ENCODE results near the gene RLN2.

RLN2 gene

GRCh38 chr9:5269249-5269715 lies 35.2 kb downstream of the RLN2 start:
- DNase-seq (ENCODE audit: low read depth), result no peak

GRCh38 chr9:5265939-5266338 lies 38.6 kb downstream of the RLN2 start:
- no peak for DNase-seq (ENCODE audit: low read depth)

DNA sequence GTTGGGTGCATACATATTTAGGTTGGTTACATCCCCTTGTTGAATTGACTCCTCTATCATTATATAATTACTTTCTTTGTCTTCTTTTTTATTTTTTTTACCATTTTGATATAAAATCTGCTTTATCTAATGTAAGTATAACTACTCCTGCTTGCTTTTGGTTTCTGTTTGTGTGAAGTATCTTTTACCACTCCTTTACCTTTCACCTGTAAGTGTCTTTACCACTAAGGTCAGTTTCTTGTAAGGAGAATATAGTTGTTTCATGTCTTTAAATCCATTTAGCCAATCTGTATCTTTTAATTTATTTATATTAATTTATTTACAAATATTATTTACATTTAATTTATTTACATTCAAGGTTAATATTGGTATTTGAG lies 40.3 kb downstream of the RLN2 start:
- no peak for DNase-seq (ENCODE audit: low read depth)

DNA sequence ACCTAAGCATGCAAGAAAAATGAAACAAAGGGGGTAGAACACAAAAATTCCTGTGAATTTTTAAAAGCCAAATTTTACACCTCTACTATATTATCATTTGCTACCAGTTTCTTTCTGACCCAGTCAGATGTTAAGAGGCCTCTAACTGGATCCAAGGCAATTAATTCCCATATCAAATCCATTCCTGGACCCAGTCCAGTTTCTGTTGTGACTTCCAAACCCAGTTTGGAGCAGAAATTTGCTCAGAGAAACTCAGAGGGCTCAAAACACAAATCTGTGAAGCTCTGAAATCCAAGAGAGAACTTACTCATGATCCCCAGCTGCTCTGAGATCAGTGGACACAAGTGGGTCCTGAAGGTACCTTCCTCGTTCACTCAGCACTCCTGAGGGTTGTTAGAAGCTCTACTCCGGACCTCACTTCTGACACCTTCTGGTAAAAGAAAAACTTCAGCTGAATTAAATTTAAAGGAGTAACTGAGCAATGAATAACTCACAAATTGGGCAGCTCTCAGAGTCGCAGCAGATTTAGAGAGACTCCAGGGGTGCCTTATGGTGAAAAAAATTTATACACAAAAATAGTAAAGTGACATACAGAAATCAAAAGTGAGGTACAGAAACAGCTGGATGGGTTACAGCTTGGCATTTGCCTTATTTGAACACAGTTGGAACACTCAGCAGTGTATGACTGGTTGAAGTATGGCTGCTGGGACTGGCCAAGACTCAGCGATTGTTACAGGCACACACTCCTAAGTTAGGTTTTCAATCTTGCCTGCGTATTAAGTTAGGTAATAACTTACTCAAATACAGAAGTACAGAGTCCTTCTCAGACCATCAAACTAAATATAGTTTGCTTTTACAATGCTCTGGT lies 40.9 kb downstream of the RLN2 start:
- no peak for DNase-seq (ENCODE audit: low read depth)

All from activated T-helper 1 cell treated with Interleukin-2 at 50 U/mL for 16 hours (primary cell).